ENCODE results near the gene SEC11A.

Gene SEC11A

DNA sequence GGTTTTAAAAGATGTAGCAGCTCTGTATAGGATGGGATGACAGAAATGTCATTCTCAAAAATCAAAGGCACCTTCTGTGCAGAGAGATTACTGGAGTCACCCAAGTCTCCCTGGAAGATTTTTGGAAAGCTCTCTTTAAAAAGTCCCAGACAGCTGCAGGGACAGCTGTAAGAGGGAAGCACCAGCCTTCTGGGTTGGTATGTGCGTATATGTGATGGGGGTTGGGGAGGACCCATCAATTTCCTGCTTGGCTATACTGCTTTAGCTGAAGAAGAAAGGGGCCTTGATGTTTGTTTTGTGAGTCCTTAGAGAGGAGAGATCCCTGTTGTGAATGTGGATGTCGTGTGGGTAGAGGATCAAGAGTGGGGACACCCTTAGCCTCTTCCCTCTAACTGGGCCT, 5.4 kb upstream of the SEC11A start:
- no peak for DNase-seq (ENCODE audit: low read depth)

GRCh38 chr15:84715441-84716035, 401 bp downstream of the SEC11A start:
- DNase-seq (ENCODE audit: low read depth), result no peak
- H3K4me3 ChIP-seq (ENCODE audit: low read depth, low read length), result peak overlapping the region; percentile 99
- no peak for TF ChIP-seq CTCF (IDR thresholded peaks at IDR 0.05; ENCODE audit: control insufficient read depth, extremely low read depth, insufficient read depth)

More for the DNA sequence above, 5.4 kb upstream of the SEC11A start:
- no peak for TF ChIP-seq CTCF (IDR thresholded peaks at IDR 0.05; ENCODE audit: control insufficient read depth, extremely low read depth, insufficient read depth)
- H3K4me3 ChIP-seq (ENCODE audit: low read depth, low read length), result no peak overlapping the region

GRCh38 chr15:84714821-84715220, 1.1 kb downstream of the SEC11A start:
- peak overlapping the region; percentile 99 for H3K4me3 ChIP-seq (ENCODE audit: low read depth, low read length)
- DNase-seq (ENCODE audit: low read depth), result no peak
- TF ChIP-seq CTCF (IDR thresholded peaks at IDR 0.05; ENCODE audit: control insufficient read depth, extremely low read depth, insufficient read depth), result no peak

GRCh38 chr15:84714372-84714771, 1.6 kb downstream of the SEC11A start:
- peak overlapping the region; percentile 99 for H3K4me3 ChIP-seq (ENCODE audit: low read depth, low read length)
- no peak for TF ChIP-seq CTCF (IDR thresholded peaks at IDR 0.05; ENCODE audit: control insufficient read depth, extremely low read depth, insufficient read depth)
- DNase-seq (ENCODE audit: low read depth), result no peak

DNA sequence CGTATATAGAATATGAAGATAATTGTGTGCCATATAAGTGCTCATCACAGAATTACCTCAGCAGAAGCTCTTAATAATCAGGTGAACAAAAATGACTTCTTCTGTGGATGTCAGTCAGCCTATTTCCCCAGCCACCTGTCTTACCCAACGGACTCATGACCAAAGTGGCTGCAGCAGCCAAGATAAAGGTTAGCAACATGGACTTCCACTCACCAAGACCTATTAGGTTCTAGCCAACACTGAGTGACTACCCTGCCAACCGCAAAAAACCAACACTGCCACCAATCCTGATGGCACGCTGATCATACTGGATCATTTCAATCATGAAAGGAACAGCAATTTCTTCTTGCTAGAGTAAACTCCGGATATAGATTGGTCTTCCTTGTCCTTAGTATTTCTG, 12.1 kb downstream of the SEC11A start:
- no peak for DNase-seq (ENCODE audit: low read depth)
- no peak for TF ChIP-seq CTCF (IDR thresholded peaks at IDR 0.05; ENCODE audit: control insufficient read depth, extremely low read depth, insufficient read depth)
- no peak overlapping the region for H3K4me3 ChIP-seq (ENCODE audit: low read depth, low read length)

GRCh38 chr15:84702961-84703482, 12.9 kb downstream of the SEC11A start:
- no peak for DNase-seq (ENCODE audit: low read depth)
- no peak overlapping the region for H3K4me3 ChIP-seq (ENCODE audit: low read depth, low read length)

More at GRCh38 chr15:84702961-84703482, 12.9 kb downstream of the SEC11A start:
- no peak for TF ChIP-seq CTCF (IDR thresholded peaks at IDR 0.05; ENCODE audit: control insufficient read depth, extremely low read depth, insufficient read depth)
